ENCODE results near the gene KCNB1. TPM values are rescaled to one million over a fixed set of nuclear protein-coding genes. Genes with fewer than 3 reads are reported as not detected.

The KCNB1 gene
- total RNA-seq, 1 donor from 2014 or later: 1.3 TPM

GRCh38 chr20:49510562-49511122 lies 28.2 kb upstream of the KCNB1 start:
- H3K36me3 Mint-ChIP-seq (ENCODE audit: low read depth): peaks cover 31% of the 10 kb centered on the region
- peak overlapping the region; percentile 74 for H3K27ac Mint-ChIP-seq (ENCODE audit: unreplicated experiment)
- H3K4me3 Mint-ChIP-seq (ENCODE audit: unreplicated experiment): peak overlapping the region; percentile 40
- H3K27me3 Mint-ChIP-seq (ENCODE audit: low read depth): no peaks in the 10 kb centered on the region
- peaks cover 32% of the 10 kb centered on the region for H3K4me1 Mint-ChIP-seq (ENCODE audit: low read depth)
- no peak for TF ChIP-seq CTCF (IDR thresholded peaks at IDR 0.05)
- DNase-seq (ENCODE audit: low spot score): no peak
- H3K9me3 Mint-ChIP-seq (ENCODE audit: low read depth): no peaks in the 10 kb centered on the region

DNA sequence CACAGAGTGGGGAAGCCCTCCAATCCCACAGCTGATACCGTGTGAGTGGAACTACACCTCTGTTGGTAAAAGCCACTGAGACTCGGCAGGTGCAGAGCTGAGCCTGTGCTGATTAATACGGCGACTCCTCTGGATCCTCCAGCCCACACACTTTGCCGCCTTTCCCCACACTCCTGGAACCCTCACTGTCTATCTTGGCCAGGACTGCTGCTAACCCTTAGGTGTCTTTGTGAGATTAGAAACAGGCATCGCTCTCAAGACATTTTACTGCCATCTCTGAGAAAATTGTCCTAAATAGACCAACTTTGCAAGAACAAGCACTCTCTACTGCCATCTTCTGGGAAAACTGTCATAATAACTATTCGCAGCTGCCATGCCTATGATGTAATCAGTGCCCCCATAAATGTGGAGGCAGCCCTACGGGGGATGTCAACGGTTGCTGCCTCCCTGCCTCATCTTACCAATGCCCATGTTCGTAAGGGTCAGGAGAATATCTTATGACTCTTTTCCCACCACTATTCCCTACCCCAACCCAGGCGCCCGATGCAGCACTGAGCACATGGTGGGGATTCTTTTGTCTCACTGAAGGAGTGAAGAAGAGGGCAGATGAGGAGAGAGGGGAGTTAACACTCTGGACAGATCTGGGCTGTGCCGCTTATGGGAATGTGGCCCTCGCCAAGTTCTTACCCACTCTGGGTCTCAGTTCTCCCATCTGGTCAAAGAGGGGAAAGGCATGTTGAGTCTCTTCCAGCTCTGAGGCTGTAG lies 26.1 kb upstream of the KCNB1 start:
- DNase-seq (ENCODE audit: low spot score): no peak
- Mint-ChIP-seq H3K4me3 (ENCODE audit: unreplicated experiment) (no peak overlapping the region), H3K27me3 (ENCODE audit: low read depth) (no peaks in the 10 kb centered on the region), H3K4me1 (ENCODE audit: low read depth) (peaks cover 38% of the 10 kb centered on the region), H3K27ac (ENCODE audit: unreplicated experiment) (no peak overlapping the region), H3K36me3 (ENCODE audit: low read depth) (peaks cover 25% of the 10 kb centered on the region), H3K9me3 (ENCODE audit: low read depth) (no peaks in the 10 kb centered on the region)
- peak; percentile 83 for TF ChIP-seq CTCF (IDR thresholded peaks at IDR 0.05)

DNA sequence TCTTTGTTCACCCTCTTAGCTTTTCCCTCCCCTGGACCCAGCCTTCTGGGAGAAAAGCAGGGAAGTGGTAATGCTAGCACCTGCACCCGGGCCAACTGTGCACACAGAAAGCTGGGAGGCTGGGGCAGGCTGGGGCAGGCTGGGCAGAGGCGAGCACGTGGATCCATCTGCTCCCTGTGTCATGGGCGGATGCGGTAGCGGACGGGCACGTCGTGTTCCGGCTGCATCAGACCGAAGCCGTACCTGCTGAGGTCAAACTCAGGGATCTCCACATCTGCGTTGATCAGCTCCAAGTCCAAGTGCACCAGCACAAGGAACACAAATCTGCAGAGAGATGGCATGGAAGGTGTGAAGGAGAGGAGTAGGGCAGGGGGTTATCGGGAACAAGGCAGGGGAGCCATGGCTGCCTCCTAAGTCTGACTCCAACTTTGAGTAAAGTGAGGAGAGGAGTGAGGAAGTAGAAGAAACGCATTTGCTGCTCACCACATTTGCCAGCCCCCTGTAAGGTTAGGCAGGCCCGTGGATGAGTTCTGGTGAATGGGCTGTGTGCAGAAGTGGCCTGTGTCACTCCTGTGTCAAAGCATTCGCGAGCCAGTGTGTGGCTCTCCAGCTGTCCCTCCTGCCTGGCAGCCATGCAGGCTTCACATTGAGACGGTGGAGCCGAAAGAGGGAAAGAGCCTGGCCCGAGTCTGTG lies 25.4 kb upstream of the KCNB1 start:
- Mint-ChIP-seq H3K4me3 (ENCODE audit: unreplicated experiment) (no peak overlapping the region), H3K36me3 (ENCODE audit: low read depth) (peaks cover 23% of the 10 kb centered on the region), H3K27me3 (ENCODE audit: low read depth) (no peaks in the 10 kb centered on the region), H3K4me1 (ENCODE audit: low read depth) (peaks cover 38% of the 10 kb centered on the region), H3K9me3 (ENCODE audit: low read depth) (no peaks in the 10 kb centered on the region), H3K27ac (ENCODE audit: unreplicated experiment) (no peak overlapping the region)
- no peak for DNase-seq (ENCODE audit: low spot score)
- TF ChIP-seq CTCF (IDR thresholded peaks at IDR 0.05): no peak

GRCh38 chr20:49505518-49505917 lies 23.1 kb upstream of the KCNB1 start:
- H3K36me3 Mint-ChIP-seq (ENCODE audit: low read depth): peaks cover 23% of the 10 kb centered on the region
- H3K4me3 Mint-ChIP-seq (ENCODE audit: unreplicated experiment): no peak overlapping the region
- DNase-seq (ENCODE audit: low spot score): no peak
- no peak for TF ChIP-seq CTCF (IDR thresholded peaks at IDR 0.05)
- H3K27me3 Mint-ChIP-seq (ENCODE audit: low read depth): no peaks in the 10 kb centered on the region
- no peaks in the 10 kb centered on the region for H3K9me3 Mint-ChIP-seq (ENCODE audit: low read depth)
- peaks cover 30% of the 10 kb centered on the region for H3K4me1 Mint-ChIP-seq (ENCODE audit: low read depth)
- no peak overlapping the region for H3K27ac Mint-ChIP-seq (ENCODE audit: unreplicated experiment)

DNA sequence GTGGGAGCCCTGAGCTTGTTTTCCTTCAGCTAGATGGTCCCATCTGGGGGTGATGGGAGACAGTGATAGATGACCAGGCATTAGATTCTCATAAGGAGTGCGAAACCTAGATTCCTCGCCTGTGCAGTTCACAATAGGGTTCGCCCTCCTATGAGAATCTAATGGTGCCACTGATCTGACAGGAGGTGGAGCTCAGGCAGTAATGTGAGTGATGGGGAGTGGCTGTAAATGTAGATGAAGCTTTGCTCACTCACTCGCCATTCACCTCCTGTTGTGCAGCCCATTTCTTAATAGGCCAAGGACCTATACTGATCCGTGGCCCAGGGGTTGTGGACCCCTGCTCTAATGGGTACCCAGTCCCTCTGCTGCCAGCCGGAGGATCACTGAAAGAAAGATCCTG lies 20.7 kb upstream of the KCNB1 start:
- H3K4me1 Mint-ChIP-seq (ENCODE audit: low read depth): peaks cover 10% of the 10 kb centered on the region
- DNase-seq (ENCODE audit: low spot score): peak; percentile 38
- TF ChIP-seq CTCF (IDR thresholded peaks at IDR 0.05): no peak

More for the DNA sequence above, 20.7 kb upstream of the KCNB1 start:
- peaks cover 5% of the 10 kb centered on the region for H3K9me3 Mint-ChIP-seq (ENCODE audit: low read depth)
- H3K27ac Mint-ChIP-seq (ENCODE audit: unreplicated experiment): no peak overlapping the region
- peaks cover 11% of the 10 kb centered on the region for H3K36me3 Mint-ChIP-seq (ENCODE audit: low read depth)
- H3K27me3 Mint-ChIP-seq (ENCODE audit: low read depth): peaks cover 2% of the 10 kb centered on the region
- H3K4me3 Mint-ChIP-seq (ENCODE audit: unreplicated experiment): no peak overlapping the region

Data from chondrocyte (in vitro differentiated cells).